ENCODE measurements around the gene YY1AP1. TPM values are rescaled to one million over a fixed set of nuclear protein-coding genes. Genes with fewer than 3 reads are reported as not detected.
"Not testable (repeated sequence)": the region's sequence is repeated elsewhere in the genome, so short reads cannot be mapped to it uniquely, and the experiment has no call there.

The YY1AP1 gene
- total RNA-seq, 3 donors from 2014 or later = 107 to 156 (median 155) TPM

DNA sequence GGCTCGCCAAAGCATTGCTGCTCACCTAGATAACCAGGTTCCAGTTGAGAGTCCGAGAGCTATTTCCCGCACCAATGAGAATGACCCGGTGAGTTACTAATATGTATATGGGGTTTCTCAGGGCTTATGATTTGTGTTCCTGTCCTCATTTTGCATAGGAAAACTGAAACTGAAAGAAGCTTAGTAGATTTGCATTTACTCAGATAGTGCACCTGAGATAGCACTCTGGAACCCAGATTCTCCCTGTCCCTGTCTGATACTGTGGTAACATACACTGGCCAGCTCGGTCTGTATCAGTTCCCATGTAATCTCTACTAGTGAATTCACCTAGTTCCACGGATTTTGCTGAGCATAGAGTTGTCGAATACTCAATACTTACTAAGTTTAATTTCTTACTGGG is 28.5 kb upstream of the YY1AP1 start:
- Histone ChIP-seq H3K27ac (no peak overlapping the region), H3K4me1 (no peaks in the 10 kb centered on the region), H3K36me3 (no peaks in the 10 kb centered on the region), H3K9me3 (no peaks in the 10 kb centered on the region), H3K27me3 (no peaks in the 10 kb centered on the region), H3K4me3 (no peak overlapping the region)
- TF ChIP-seq POLR2A (IDR thresholded peaks at IDR 0.05) = no peak
- TF ChIP-seq, protein P1, sequence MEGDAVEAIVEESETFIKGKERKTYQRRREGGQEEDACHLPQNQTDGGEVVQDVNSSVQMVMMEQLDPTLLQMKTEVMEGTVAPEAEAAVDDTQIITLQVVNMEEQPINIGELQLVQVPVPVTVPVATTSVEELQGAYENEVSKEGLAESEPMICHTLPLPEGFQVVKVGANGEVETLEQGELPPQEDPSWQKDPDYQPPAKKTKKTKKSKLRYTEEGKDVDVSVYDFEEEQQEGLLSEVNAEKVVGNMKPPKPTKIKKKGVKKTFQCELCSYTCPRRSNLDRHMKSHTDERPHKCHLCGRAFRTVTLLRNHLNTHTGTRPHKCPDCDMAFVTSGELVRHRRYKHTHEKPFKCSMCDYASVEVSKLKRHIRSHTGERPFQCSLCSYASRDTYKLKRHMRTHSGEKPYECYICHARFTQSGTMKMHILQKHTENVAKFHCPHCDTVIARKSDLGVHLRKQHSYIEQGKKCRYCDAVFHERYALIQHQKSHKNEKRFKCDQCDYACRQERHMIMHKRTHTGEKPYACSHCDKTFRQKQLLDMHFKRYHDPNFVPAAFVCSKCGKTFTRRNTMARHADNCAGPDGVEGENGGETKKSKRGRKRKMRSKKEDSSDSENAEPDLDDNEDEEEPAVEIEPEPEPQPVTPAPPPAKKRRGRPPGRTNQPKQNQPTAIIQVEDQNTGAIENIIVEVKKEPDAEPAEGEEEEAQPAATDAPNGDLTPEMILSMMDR (IDR thresholded peaks at IDR 0.05) = no peak
- TF ChIP-seq POLR2AphosphoS5 (IDR thresholded peaks at IDR 0.05) = no peak
- intact Hi-C loops (cut with DNase I; ENCODE audit: low total_unique reads) = no loop called here
- no peak for DNase-seq (ENCODE audit: low spot score in 2 of 2)

- Histone ChIP-seq H3K36me3 (no peaks in the 10 kb centered on the region), H3K4me3 (no peak overlapping the region), H3K27me3 (no peaks in the 10 kb centered on the region), H3K27ac (no peak overlapping the region), H3K4me1 (no peaks in the 10 kb centered on the region), H3K9me3 (no peaks in the 10 kb centered on the region)
- intact Hi-C loops (cut with DNase I; ENCODE audit: low total_unique reads) = no loop called here
- TF ChIP-seq POLR2AphosphoS5 (IDR thresholded peaks at IDR 0.05) (no peak), POLR2A (IDR thresholded peaks at IDR 0.05) (no peak)
- TF ChIP-seq, protein P1 (IDR thresholded peaks at IDR 0.05) = no peak
- no peak for DNase-seq (ENCODE audit: low spot score in 2 of 2)
Measured at GRCh38 chr1:155715777-155716176, 27.2 kb upstream of the YY1AP1 start.

GRCh38 chr1:155715056-155715455 is 26.5 kb upstream of the YY1AP1 start:
- H3K36me3 ChIP-seq; DNase-seq (ENCODE audit: low spot score in 2 of 2); H3K27me3 ChIP-seq; H3K27ac ChIP-seq; intact Hi-C loops (cut with DNase I; ENCODE audit: low total_unique reads); H3K9me3 ChIP-seq; H3K4me1 ChIP-seq; H3K4me3 ChIP-seq: not testable (repeated sequence)

DNA sequence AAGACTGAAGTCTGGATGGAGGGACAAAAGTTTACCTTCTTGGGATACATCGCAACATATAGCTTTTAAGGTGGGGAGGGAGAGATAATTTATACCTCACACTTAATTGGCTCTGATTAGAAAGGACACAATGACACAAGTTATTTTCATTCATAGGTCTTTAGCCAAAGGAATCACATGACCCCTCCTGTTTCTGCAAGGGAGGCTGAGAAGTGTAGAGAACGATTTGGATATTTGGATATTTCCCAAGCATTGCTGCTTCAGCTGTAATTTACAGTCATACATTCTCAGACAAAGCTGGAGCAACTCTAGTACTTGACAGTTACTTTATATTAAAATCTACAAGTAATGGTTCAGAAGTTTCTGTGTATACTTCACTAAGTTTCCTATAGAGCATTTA is 24.5 kb upstream of the YY1AP1 start:
- no peak for TF ChIP-seq POLR2A (IDR thresholded peaks at IDR 0.05)
- TF ChIP-seq, protein P1 (IDR thresholded peaks at IDR 0.05) = no peak
- no peak for TF ChIP-seq POLR2AphosphoS5 (IDR thresholded peaks at IDR 0.05)
- no peak for DNase-seq (ENCODE audit: low spot score in 2 of 2)
- H3K4me3 ChIP-seq = no peak overlapping the region
- no peaks in the 10 kb centered on the region for H3K27me3 ChIP-seq
- no peaks in the 10 kb centered on the region for H3K9me3 ChIP-seq
- H3K4me1 ChIP-seq = no peaks in the 10 kb centered on the region
- intact Hi-C loops (cut with DNase I; ENCODE audit: low total_unique reads) = no loop called here
- H3K27ac ChIP-seq = no peak overlapping the region
- no peaks in the 10 kb centered on the region for H3K36me3 ChIP-seq

- H3K4me1 ChIP-seq; DNase-seq (ENCODE audit: low spot score in 2 of 2); H3K4me3 ChIP-seq; H3K9me3 ChIP-seq; H3K36me3 ChIP-seq; H3K27me3 ChIP-seq; H3K27ac ChIP-seq; intact Hi-C loops (cut with DNase I; ENCODE audit: low total_unique reads): not testable (repeated sequence)
Measured at GRCh38 chr1:155712636-155713035, 24.1 kb upstream of the YY1AP1 start.

- H3K27me3 ChIP-seq; H3K9me3 ChIP-seq; intact Hi-C loops (cut with DNase I; ENCODE audit: low total_unique reads); H3K4me3 ChIP-seq; H3K4me1 ChIP-seq; H3K27ac ChIP-seq; DNase-seq (ENCODE audit: low spot score in 2 of 2); H3K36me3 ChIP-seq: not testable (repeated sequence)
Measured at GRCh38 chr1:155711457-155711856, 22.9 kb upstream of the YY1AP1 start.

DNA sequence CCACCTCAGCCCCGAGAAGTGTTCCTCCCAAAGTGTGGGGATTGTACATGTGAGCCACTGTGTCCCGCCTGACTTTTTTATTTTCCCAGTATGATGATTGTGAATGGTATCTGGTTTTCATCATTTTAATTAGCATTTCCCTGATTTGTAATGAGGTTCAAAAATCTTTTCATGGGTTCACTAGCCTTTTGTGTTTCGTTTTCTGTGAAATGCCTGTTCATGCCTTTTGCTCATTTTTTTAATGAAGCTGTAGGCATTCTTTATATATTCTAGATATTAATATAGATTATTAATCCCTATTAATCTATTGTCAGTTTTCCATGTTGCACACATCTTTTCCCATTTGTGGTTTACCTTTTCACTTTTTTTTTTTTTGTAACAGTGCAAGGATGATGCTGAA is 20.8 kb upstream of the YY1AP1 start:
- H3K9me3 ChIP-seq = no peaks in the 10 kb centered on the region
- H3K27ac ChIP-seq = no peak overlapping the region
- intact Hi-C loops (cut with DNase I; ENCODE audit: low total_unique reads) = no loop called here

More for the DNA sequence above, 20.8 kb upstream of the YY1AP1 start:
- no peaks in the 10 kb centered on the region for H3K27me3 ChIP-seq
- no peak overlapping the region for H3K4me3 ChIP-seq
- no peak for TF ChIP-seq POLR2AphosphoS5 (IDR thresholded peaks at IDR 0.05)
- TF ChIP-seq, protein P1 (IDR thresholded peaks at IDR 0.05) = no peak
- no peak for TF ChIP-seq POLR2A (IDR thresholded peaks at IDR 0.05)
- no peak for DNase-seq (ENCODE audit: low spot score in 2 of 2)
- H3K36me3 ChIP-seq = no peaks in the 10 kb centered on the region
- no peaks in the 10 kb centered on the region for H3K4me1 ChIP-seq
